Colon (tissue), 2 donors: Measurements from ENCODE around the gene CLPX.
"Not testable (repeated sequence)": the region's sequence is repeated elsewhere in the genome, so short reads cannot be mapped to it uniquely, and the experiment has no call there.

Source experiments
- FAIRE-seq: peaks from 2 replicates; lab custom pipeline; 2012; peaks lifted over from hg19 to GRCh38; lab: Jason Lieb, UNC
- donor health status: control.
- donor health status: control.

Gene CLPX

DNA sequence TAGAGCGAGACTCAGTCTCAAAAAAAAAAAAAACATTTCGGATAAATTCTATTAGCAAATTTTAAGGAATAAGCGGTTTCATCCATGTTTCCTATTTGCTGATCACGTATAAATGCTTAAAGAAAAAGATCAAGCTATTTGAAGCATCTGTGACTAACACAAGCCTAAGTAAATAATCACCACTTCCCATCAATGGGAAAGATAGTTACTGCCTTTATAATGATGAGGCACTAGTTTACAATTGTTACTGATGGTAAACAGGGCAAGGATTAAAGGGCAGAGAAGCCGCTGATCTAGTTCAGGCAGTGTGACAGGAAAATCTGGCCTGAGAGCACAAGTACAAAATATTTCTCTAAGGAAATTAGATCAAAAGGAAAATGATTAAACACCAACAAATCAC is 13.7 kb downstream of the CLPX start:
- no peak for FAIRE-seq

DNA sequence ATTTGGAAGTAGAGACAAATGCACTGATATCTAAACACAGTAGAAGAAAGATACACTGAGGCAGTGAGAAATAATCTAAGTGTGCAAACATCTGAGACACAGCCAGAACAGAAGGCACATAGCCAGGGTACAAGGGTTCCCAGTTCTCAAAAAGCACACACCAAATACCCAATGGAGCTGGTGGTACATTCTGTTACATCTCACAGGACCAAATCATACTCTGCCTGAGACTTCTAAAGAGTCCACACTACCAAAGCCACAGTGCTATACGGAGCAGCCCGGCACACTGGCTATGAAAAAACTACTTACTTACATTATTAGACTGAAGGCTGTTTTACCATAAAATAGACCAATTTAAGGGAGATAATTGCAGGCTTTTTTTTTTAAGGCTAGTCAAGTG is 19.3 kb downstream of the CLPX start:
- no peak for FAIRE-seq

DNA sequence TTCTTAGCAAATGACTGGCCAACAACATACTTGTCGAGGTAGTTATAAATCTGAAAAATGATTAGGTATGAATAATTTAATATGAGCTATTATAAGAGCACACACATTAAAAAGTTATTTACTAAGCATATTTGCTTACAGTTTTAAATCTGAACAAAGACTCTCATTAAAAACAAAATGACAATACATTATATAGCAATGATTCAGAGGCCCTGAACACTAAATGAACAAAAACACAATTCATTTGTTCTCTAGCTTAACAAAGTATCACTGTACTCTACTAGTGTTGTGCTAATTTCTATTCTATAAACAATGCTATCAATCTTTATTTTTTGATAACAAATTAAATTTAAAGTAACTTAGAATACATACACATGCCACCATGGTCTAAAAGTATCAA is 21.0 kb downstream of the CLPX start:
- FAIRE-seq: no peak

DNA sequence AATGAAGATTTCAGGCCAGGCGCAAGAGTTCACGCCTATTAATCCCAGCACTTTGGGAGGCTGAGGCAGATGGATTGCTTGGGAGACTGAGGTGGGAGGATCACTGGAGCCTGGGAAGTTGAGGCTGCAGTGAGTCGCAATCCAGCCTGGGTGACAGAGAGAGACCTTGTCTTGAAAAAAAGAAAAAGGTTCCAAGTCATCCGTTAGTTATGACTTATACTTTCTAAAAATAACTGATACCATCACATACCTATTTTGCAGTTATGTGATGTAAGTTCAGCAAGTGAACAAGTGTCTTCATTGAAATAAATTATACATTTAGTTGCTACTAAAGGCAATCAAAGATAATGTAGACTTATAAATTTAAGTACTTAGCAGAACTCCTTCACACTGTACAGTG is 22.1 kb downstream of the CLPX start:
- no peak for FAIRE-seq

DNA sequence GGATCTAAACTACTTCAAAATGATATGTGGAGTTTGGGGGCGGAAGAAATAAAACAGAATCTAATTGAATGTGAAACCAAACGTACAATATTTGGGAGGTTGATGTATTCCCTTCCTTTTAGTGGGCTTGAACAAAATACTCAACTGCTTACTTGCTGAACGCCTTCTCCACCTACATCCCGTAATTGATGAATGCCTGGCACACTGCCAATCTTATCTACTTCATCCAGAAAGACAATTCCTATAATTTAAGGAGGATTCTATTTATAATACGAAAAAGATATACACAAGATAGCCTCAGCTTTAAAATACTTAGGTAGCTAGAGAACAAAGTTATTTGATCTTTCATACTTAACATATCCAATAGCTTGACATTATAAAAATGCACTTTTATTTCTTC is 28.4 kb downstream of the CLPX start:
- no peak for FAIRE-seq

DNA sequence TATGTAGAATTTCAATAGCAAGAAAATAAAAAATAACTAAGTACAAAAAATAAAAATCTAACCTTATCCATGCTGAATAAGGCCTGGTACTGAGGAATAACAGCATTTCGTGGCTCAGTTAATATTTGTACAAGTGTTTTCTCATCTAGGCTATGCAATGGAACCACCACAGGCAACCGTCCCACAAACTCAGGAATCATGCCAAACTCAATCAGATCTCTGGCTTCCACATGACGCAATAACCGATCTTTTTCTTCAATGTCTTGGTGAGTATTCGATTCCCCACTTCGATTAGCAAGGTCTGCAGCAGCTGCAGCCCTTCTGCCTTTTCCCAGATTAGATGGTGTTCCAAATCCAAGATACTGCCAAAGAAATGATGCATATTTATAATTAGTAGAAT is 30.4 kb downstream of the CLPX start:
- no peak for FAIRE-seq

DNA sequence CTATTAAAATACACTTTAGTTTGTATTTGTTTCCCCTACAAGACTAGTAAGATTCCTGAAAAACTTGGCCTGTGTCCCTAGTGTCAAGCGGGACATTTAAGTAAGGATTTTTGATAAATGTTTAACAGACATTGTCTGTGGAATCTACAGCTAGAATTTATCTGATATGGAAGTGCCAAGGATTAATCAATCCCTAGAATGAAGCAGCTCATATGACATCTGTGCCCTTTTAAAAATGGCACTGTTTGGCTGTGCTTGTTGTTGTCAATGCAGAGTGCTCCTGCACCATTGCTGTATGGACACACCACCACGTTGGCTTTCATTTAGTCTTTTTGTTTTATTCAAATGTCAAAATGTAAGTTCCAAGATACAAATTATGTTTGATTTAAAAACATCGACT is 37.2 kb downstream of the CLPX start:
- no peak for FAIRE-seq

DNA sequence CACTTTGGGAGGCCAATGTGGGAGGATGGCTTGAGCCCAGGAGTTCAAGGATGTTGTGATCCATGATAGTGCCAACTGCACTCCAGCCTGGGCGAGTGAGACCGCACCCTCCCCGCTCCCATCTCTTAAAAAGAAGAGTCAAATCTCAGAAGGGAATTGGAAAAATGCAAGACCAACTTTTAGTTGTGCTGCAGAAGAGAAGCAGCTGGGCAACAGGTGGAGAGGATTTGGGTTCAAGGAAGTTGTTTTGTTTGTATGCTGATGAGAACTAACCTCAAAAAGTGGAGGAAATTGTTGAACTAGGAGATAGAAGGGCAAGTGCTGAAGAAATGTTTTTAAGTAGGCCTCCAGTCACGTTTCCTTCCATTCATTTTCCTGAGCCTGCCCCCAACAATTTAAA is 38.7 kb downstream of the CLPX start:
- FAIRE-seq: no peak

DNA sequence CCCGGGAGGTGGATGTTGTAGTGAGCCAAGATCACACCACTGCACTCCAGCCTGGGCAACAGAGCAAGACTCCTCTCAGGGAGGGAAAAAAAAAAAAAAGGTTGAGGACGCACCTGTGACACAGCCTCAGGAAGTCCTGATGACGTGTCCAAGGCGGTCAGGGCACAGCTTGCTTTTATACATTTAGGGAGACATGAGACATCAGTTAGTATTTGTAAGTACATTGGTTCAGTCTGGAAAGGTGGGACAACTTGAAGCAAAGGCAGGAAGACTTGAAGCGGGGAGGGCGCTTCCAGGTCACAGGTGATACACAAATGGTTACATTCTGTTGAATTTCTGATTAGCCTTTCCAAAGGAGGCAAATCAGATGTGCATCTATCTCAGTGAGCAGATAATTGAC is 46.5 kb downstream of the CLPX start:
- not testable (repeated sequence) for FAIRE-seq

DNA sequence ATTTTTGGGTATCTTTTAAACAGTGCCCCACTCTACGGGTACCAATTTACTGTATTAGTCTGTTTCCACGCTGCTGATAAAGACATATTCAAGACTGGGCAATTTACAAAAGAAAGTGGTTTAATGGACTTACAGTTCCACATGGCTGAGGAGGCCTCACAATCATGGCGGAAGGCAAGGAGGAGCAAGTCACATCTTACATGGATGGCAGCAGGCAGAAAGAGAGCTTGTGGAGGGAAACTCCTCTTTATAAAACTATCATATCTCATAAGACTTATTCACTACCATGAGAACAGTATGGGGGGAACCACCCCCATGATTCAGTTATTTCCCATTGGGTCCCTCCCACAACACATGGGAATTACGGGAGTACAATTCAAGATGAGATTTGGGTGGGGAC is 47.2 kb downstream of the CLPX start:
- not testable (repeated sequence) for FAIRE-seq

DNA sequence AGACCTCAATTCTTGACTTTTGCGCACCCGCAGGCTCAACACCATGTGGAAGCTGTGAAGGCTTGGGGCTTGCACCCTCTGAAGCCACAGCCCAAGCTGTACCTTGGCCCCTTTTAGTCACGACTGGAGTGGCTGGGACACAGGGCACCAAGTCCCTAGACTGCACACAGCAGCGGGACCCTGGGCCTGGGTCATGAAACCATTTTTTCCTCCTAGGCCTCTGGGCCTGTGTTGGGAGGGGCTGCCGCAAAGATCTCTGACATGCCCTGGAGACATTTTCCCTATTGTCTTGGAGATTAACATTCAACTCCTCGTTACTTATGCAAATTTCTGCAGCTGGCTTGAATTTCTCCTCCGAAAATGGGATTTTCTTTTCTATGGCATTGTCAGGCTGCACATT is 48.1 kb downstream of the CLPX start:
- not testable (repeated sequence) for FAIRE-seq

DNA sequence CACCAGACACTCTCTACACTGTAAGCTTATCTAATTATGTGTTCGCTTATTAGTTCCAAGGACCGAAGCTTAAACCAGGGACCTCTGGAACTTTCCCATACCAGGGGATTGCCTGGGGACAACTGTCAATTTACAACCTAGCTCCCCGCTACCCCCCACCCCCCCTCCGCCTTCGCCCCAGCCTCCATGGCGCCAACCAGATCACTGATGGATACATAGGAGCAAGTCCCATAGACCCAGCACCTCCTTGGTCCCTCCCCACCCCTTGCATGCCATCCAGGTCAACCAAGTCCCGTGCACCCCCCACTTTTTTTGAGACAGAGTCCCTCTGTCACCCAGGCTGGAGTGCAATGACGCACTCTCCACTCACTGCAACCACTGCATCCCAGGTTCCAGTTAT is 50.6 kb downstream of the CLPX start:
- FAIRE-seq: no peak

DNA sequence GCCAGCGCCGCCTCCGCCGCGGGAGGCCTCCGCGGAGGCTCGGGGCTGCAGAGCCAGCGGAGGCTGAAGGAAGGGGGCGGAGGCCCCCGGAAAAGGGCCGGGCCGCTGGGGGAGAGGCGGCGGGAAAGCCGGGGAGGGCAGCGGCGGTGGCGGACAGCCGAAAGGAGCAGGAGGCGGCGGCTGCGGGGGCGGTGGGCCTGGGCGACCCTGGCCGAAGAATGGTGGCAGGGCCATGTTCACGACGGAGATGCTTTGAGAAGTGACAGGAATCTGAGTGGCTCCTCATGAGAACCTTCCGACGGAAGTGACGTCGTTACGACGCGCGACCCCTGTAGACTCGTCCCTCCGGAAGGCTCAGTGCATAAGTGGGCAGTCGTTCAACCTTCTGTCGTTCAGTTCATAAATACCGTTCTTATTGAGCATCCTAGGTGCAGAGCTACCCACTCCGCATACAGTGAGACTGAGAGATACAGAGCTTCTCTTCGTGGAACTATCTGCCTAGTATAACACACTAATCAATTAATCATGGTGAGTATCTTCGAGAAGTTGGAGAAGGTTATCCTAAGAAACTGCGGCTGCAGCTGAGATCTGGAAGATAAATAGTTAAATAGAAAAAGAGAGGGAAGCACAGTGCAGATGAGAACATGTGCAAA is 51.5 kb downstream of the CLPX start, which contains the start of gene PDCD7:
Gene PDCD7, minus strand, starts transcription at position 261 of the 653 bp plus-strand sequence. Its CDS starts 27 bp downstream, at position 234.
- FAIRE-seq: no peak

DNA sequence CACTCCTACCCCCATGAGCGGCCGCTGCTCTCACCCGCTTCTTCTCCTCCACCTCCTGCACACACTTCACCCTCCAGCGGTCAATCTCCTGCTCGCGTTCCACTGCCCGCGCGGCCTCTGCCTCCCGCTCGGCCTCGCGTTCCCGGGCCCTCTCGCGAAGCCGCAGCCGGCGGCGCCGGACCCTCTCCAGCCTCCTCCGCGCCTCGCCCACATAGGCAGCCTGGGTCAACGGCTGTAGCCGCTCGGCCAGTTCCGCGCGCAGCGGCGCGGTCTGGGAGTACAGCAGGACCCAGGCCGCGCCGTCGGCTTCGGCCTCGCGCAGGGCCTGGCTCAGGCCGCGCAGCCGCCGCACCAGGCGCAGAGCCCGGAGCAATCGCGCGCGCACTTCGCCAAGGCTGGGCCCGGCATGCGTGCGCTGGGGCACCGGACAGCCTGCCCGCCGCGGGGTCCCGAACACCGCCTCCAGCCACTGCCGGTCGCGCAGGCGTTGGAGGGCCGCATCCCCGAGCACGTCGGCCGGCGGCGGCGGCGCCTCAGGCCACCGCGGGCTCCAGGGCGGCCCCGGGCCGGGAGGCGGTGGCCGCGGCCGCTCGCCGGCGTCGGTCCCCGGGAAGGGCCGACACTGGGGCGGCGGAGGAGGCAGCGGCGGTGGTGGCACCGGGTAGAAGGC is 52.1 kb downstream of the CLPX start:
- no peak for FAIRE-seq

DNA sequence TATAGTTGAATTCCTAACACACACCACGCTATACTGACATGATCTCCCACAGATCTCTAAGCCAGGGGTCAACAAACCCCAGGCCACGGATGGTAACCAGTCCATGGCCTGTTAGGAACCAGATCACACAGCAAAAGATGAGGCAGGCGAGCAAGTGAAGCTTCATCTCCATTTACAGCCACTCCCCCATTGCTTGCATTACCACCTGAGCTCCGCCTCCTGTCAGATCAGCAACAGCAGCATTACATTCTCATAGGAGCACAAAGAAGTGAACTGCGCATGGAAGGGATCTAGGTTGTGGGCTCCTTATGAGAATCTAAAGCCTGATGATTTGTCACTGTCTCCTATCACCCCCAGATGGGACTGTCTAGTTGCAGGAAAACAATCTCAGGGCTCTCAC is 54.2 kb downstream of the CLPX start:
- no peak for FAIRE-seq

DNA sequence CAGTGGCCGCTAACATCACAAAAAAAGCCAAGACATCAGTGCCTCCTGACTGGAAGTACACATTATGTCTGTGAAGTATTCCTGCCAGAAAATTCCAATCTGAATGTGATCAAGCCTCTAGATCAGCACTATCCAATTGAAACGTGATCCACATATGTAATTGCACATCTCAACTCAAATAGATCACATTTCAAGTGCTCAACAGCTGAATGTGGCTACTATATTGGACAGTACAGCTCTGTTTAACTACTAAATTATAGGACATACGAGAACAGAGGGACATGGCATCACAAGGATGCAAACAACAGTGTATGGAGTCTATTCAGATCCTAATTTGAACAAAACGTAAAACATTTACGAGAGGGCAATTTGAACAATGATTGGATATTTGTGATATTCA is 69.6 kb downstream of the CLPX start:
- no peak for FAIRE-seq

DNA sequence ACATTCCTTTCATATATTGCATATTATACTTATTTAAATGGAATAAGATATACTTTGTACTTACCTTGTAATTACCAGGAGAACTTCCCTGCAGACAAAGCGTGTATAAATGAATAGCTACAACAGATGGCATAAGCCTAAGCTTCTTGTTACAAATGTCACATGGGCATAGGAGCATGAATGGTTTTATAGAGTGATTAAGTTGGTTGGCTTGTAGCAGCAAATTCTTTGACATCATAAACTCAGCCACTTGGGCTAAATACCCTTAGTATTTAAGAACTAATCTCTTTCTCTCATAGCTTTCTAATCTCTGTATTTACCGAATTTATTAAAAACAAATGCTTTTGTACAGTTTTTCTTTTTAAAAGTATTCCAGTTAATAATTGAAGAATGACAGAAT is 70.1 kb downstream of the CLPX start, which contains the start of gene UBAP1L:
Gene UBAP1L, minus strand, starts transcription at position 115 of the 400 bp plus-strand sequence. CDS start 8,985 bp downstream, outside the sequence.
- no peak for FAIRE-seq

DNA sequence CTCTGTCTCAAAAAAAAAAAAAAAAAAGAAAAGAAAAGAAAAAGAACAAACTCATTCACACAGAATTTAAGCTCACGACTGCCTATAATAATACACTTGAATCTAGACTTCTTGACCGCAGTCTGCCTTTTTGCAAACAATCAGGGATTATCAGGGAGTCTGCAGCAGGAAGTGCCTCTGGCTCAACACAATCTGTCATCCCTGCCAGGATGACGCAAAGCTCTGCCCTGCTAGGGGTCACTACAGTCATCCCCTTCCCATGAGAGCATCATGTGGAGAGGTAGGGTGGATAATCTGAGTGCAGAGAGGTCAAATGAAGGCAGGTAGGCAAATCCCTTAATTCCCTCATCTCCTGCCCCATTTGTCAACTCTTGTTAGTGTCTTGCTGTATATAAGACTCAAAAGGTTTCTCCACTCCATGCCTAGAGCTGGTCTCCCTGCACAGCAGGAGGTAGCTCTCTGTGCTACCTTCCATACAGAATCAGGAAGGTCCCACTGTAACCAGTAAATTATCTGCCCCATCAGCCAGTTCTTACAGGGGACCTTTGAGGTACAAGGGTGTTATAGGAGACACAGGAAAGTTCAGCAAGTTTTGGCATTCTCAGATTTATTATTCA is 74.4 kb downstream of the CLPX start:
- no peak for FAIRE-seq

DNA sequence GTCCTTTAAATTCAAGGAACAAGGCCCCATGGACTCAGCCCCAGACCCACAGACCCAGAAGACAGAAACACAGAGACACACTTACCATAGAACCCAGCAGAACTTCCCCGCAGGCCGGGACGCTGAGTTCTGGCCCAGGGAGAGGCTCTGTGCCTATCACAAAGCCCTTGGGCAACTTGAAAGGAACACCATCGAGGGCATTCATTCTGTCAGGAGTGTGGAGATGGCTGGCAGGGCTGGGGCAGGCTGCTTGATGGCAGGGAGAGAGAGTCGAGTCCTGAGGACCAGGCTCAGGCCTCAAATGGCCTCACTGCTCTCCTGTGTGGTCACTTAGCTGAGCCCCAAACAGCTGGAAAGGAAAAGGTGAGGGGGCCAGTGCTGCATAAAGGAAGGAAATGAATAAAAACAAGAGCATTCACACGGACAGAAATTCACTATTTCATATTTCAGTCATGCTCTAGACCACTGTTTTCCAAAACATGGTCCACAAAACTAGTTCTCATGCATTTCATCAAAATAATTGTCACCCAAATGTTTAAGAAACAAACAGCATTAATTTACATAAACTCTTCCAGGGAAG is 79.0 kb downstream of the CLPX start:
- FAIRE-seq: no peak

DNA sequence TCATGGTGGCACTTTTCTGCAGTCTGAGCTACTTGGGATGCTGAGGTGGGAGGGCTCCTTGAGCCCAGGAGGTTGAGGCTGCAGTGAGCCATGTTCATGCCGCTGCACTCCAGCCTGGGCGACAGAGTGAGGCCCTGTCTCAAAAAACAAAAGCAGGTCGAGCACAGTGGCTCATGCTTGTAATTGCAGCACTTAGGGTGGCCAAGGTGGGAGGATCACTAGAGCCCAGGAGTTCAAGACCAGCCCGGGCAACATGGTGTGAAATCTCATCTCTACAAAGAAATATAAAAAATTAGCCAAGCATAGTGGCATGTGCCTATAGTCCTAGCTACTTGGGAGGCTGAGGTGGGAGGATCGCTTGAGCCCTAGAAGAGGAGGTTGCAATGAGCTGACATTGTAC is 80.1 kb downstream of the CLPX start:
- FAIRE-seq: no peak

DNA sequence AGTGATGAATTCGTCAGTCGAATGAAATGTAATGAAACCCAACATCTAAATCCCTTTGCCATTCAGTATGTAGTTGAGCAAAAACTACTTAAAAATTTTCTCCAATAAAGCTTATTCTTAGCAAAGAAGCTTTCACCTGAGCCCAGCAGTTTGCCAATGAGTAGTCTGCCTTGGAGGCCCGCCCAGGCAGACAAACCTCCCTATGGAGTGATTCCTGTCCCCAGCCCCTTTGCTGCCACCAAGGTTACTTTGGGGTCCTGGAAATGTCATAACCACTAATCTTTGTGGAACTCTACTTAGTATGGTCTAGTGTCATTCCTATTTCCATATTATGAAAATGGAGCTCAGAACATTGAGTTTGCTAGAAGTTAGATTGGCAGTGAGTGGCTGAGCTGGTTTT is 82.2 kb downstream of the CLPX start:
- FAIRE-seq: no peak

DNA sequence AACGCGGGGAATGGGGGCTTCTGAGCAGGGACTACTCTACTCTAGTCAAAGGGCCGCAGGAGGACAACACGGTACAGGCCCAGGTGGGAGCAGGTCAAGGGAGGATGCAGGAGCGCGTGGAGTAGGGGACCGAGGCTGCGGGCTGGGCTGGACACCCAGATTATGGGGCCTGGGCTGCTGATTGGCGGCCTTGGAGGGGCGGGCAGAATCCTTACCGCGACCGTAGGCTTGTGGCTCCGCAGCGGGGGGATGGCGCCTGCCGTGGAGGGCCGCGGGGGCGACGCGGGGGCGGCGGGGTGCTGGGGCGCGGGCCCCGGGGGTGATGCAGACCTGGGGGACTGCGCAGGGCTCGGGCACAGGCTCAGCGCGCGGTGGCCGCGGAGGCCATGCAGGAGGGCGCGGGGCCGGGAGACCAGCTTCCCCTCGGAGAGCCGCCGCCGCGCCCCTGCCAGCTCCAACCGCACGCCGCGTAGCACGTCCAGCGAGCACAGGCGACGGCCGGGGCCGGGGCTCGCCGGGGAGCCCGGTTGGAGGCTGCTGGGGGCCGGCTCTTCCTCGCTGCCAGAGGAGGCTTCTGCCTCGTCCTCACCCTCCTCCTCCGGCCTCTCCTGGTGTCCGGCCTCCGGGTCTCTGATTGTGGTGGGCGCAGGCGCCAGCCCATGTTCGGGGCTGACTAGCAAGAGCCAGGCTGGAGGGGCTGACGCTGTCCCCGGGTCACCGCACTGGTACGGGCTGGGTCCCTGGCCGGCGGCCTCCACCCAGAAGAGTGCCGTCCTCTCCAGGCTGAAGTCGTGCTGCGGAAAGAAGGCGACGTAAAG is 83.0 kb downstream of the CLPX start:
- no peak for FAIRE-seq
